Uterus (tissue), 4 donors: Measurements from ENCODE around the gene NKX3-2. TPM values are rescaled to one million over a fixed set of nuclear protein-coding genes. Genes with fewer than 3 reads are reported as not detected.

Experiments used
- DNase-seq, 2 donors: peaks; one replicate each; pipeline ENCODE4 v3.0.0-alpha.2; 2019 to 2020
- H3K27ac ChIP-seq, 2 donors: fragments of 200-600 bp; sonication (generic); 1 replicate in 1 of 2; 2 replicates in 1 of 2; pipeline ENCODE4 v1.5.1; 2016 to 2018
- H3K27me3 ChIP-seq, 2 donors: fragments of 200-600 bp; sonication (generic); one replicate each; pipeline ENCODE4 v1.5.1; 2018 to 2019; ENCODE audit warnings: control low read depth in 1 of 2
- H3K36me3 ChIP-seq, 2 donors: fragments of 200-600 bp; sonication (generic); one replicate each; pipeline ENCODE4 v1.5.1; 2019; ENCODE audit warnings: control low read depth in 1 of 2
- H3K4me1 ChIP-seq, 2 donors: fragments of 200-600 bp; sonication (generic); one replicate each; pipeline ENCODE4 v1.5.1; 2018 to 2019; ENCODE audit warnings: control low read depth in 1 of 2
- H3K4me3 ChIP-seq, 2 donors: fragments of 200-600 bp; sonication (generic); 1 replicate in 1 of 2; 2 replicates in 1 of 2; pipeline ENCODE4 v1.5.1; 2018 to 2019; ENCODE audit warnings: mild to moderate bottlenecking in 1 of 2
- H3K9me3 ChIP-seq, 2 donors: fragments of 200-600 bp; sonication (generic); one replicate each; pipeline ENCODE4 v1.5.1; 2019; ENCODE audit warnings: control low read depth in 1 of 2
- POLR2A ChIP-seq, 2 donors: fragments of 450-650 bp; IDR thresholded peaks; one replicate each; pipeline ENCODE4 v1.6.1; 2016; ENCODE audit warnings: antibody characterized with exemption in 2 of 2, mild to moderate bottlenecking in 1 of 2, moderate library complexity in 1 of 2
- intact Hi-C: fragments of 100-400 bp; cut with DNase I; formaldehyde crosslinking; loops from one replicate; pipeline ENCODE4 v1.15.1; 2023; ENCODE audit warnings: low total_unique reads
- total RNA-seq, 4 donors: library from RNA; depleted of rRNA in 3 of 4; stranded (reverse); fragments of >200 nt in 3 of 4; gene quantifications; one replicate each; pipeline versions ENCODE4 v1.1.0 to v1.2.4, GENCODE V29; 2014 to 2023
- TF ChIP-seq, protein P1 (sequence below), 4 experiments: fragments of 200-600 bp in 2 of 4; fragments of 450-650 bp in 2 of 4; sonication (generic) in 2 of 4; IDR thresholded peaks; one replicate each; pipeline ENCODE4 v1.5.1; 2016 to 2019; ENCODE audit warnings: antibody characterized with exemption in 4 of 4, mild to moderate bottlenecking in 2 of 4, moderate library complexity in 1 of 4
- donor health status: DM: yes; HTN: yes; CAD: no.

Gene NKX3-2
- total RNA-seq, 4 donors from 2014 or later, result 0.62 to 1.2 TPM; not detected in 2

DNA sequence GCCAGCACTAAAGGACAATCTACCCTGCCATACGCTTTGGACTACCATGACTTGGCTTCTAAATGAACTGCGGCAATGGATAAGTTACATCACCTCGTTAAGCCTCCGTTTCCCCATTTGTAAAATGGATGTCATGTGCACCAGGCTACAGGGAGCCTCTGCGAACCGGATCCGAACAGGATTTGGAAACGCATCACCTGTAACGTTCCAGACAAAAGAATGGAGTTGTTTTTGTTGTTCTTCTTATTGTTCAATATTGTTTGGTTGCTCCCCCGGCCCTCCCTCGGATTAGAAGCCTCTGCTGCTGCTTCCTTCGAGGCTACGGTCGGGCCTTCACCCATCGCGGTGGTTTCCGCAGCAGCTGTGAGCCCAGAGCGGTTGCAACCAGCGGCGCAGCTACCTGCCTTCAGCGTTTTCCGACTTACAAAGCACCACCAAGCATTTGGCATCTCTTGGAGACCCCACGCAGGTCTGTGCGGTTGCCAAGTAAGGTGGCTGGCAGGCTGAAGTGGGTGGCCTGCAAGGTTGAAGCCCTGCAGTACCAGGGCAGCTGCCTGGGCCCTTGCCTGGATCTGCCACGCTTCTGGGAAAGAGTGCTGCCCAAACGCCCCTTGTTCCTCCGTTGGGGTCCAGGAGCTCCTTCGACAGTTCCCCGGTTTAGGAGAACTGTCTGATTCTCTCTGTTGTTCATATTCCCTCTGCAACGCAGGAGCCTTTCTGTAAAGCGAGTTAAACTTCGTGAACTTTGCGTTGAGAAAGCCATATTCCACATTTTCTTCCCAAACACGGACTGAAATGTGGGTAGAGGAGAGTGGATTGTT is 7.1 kb downstream of the NKX3-2 start:
- H3K4me3 ChIP-seq, result no peak overlapping the region
- H3K27ac ChIP-seq, result no peak overlapping the region
- intact Hi-C loops, result no loop called here
- H3K4me1 ChIP-seq, result no peaks in the 10 kb centered on the region
- H3K27me3 ChIP-seq, result peaks cover 12 to 66% of the 10 kb centered on the region in 2 donors
- no peak for DNase-seq
- H3K36me3 ChIP-seq, result no peaks in the 10 kb centered on the region
- H3K9me3 ChIP-seq, result no peaks in the 10 kb centered on the region
- TF ChIP-seq POLR2A (IDR thresholded peaks at IDR 0.05), result no peak
- TF ChIP-seq, protein P1, sequence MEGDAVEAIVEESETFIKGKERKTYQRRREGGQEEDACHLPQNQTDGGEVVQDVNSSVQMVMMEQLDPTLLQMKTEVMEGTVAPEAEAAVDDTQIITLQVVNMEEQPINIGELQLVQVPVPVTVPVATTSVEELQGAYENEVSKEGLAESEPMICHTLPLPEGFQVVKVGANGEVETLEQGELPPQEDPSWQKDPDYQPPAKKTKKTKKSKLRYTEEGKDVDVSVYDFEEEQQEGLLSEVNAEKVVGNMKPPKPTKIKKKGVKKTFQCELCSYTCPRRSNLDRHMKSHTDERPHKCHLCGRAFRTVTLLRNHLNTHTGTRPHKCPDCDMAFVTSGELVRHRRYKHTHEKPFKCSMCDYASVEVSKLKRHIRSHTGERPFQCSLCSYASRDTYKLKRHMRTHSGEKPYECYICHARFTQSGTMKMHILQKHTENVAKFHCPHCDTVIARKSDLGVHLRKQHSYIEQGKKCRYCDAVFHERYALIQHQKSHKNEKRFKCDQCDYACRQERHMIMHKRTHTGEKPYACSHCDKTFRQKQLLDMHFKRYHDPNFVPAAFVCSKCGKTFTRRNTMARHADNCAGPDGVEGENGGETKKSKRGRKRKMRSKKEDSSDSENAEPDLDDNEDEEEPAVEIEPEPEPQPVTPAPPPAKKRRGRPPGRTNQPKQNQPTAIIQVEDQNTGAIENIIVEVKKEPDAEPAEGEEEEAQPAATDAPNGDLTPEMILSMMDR (IDR thresholded peaks at IDR 0.05), result no peak

- Histone ChIP-seq H3K27me3 (peaks cover 12 to 68% of the 10 kb centered on the region in 2 donors), H3K4me1 (no peaks in the 10 kb centered on the region), H3K27ac (no peak overlapping the region), H3K36me3 (no peaks in the 10 kb centered on the region), H3K9me3 (no peaks in the 10 kb centered on the region), H3K4me3 (no peak overlapping the region)
- intact Hi-C loops, result no loop called here
- TF ChIP-seq POLR2A (IDR thresholded peaks at IDR 0.05), result no peak
- TF ChIP-seq, protein P1 (IDR thresholded peaks at IDR 0.05), result no peak
- no peak for DNase-seq
These were observed 7.7 kb downstream of the NKX3-2 start for GRCh38 chr4:13536607-13537006.

DNA sequence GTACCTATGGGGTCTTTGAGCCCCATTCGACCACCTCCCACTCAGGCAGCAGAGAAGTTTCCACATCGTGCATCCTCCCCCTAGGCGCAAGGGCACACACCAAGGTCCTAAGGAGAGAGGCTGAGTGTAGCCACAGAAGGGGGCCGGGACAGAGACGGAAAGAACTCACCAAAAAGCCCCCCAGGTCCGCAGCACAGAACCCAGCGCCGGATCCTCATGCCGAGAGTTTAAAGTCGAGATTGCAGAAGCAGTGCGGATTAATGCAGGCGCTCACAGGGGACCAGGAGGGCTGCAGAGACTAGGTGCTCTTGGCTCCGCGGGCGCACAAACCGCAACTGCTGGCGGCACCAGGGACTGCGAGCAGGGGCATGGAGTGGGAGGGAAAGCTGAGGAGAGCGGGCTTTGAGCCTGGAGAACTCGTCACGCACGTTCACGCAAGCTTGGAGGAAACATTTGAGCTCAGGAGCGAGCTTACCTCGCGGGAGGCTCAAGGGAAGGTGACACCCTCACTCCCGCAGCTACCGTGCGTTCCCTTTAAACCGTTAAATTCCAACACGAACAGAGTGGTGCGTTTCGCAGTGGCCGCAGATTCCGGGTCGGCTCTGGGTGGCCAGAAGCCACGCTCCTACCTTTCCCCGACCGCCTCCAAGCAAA is 8.5 kb downstream of the NKX3-2 start:
- DNase-seq, result no peak
- Histone ChIP-seq H3K4me1 (no peaks in the 10 kb centered on the region), H3K9me3 (no peaks in the 10 kb centered on the region), H3K27me3 (peaks cover 12 to 69% of the 10 kb centered on the region in 2 donors), H3K27ac (no peak overlapping the region), H3K36me3 (no peaks in the 10 kb centered on the region), H3K4me3 (no peak overlapping the region)
- no peak for TF ChIP-seq POLR2A (IDR thresholded peaks at IDR 0.05)
- TF ChIP-seq, protein P1 (IDR thresholded peaks at IDR 0.05), result no peak
- intact Hi-C loops, result no loop called here

GRCh38 chr4:13535118-13535517 is 9.2 kb downstream of the NKX3-2 start:
- TF ChIP-seq, protein P1 (IDR thresholded peaks at IDR 0.05), result no peak
- no peak for TF ChIP-seq POLR2A (IDR thresholded peaks at IDR 0.05)
- Histone ChIP-seq H3K4me1 (no peaks in the 10 kb centered on the region), H3K9me3 (no peaks in the 10 kb centered on the region), H3K4me3 (no peak overlapping the region), H3K27me3 (peaks cover 17 to 67% of the 10 kb centered on the region in 2 donors), H3K27ac (no peak overlapping the region), H3K36me3 (no peaks in the 10 kb centered on the region)
- intact Hi-C loops, result no loop called here
- no peak for DNase-seq
